HTERT RPE-1 (cell line): ENCODE measurements around the gene RGS3.

Experiments used
- in situ Hi-C: fragments of 300-500 bp; cut with MboI; formaldehyde crosslinking; loops from 4 replicates; pipeline ENCODE4 v1.14.3; 2020; ENCODE audit warnings: low sequenced_read_pairs

Gene RGS3

GRCh38 chr9:113464286-113464660 lies 746 bp downstream of the RGS3 start:
- in situ Hi-C loops = no loop called here

- in situ Hi-C loops = no loop called here
Observed at GRCh38 chr9:113465599-113466140, 2.1 kb downstream of the RGS3 start.

GRCh38 chr9:113467183-113467582 lies 3.7 kb downstream of the RGS3 start:
- in situ Hi-C loops = no loop called here

- in situ Hi-C loops = no loop called here
Observed at GRCh38 chr9:113468716-113469448, 5.4 kb downstream of the RGS3 start.

GRCh38 chr9:113471143-113471542 lies 7.6 kb downstream of the RGS3 start:
- in situ Hi-C loops = no loop called here

GRCh38 chr9:113471566-113471965 lies 8.0 kb downstream of the RGS3 start:
- in situ Hi-C loops = no loop called here

- in situ Hi-C loops = no loop called here
Observed at GRCh38 chr9:113472199-113472598, 8.7 kb downstream of the RGS3 start.

- in situ Hi-C loops = no loop called here
Observed at GRCh38 chr9:113474360-113475028, 11.0 kb downstream of the RGS3 start.

- in situ Hi-C loops = no loop called here
Observed at GRCh38 chr9:113475031-113475430, 11.5 kb downstream of the RGS3 start.

GRCh38 chr9:113475992-113476391 lies 12.5 kb downstream of the RGS3 start:
- in situ Hi-C loops = no loop called here

- in situ Hi-C loops = no loop called here
Observed at GRCh38 chr9:113476511-113476916, 13.0 kb downstream of the RGS3 start.

- in situ Hi-C loops = no loop called here
Observed at GRCh38 chr9:113477058-113477457, 13.5 kb downstream of the RGS3 start.

- in situ Hi-C loops = no loop called here
Observed at GRCh38 chr9:113477661-113478060, 14.1 kb downstream of the RGS3 start.

GRCh38 chr9:113479174-113479621 lies 15.7 kb downstream of the RGS3 start:
- in situ Hi-C loops = no loop called here

GRCh38 chr9:113480612-113481011 lies 17.1 kb downstream of the RGS3 start:
- in situ Hi-C loops = no loop called here

GRCh38 chr9:113481176-113481787 lies 17.8 kb downstream of the RGS3 start:
- in situ Hi-C loops = no loop called here

- in situ Hi-C loops = no loop called here
Observed at GRCh38 chr9:113482341-113482740, 18.8 kb downstream of the RGS3 start.

GRCh38 chr9:113482991-113483675 lies 19.6 kb downstream of the RGS3 start:
- in situ Hi-C loops = no loop called here

- in situ Hi-C loops = no loop called here
Observed at GRCh38 chr9:113483676-113484257, 20.2 kb downstream of the RGS3 start.

GRCh38 chr9:113484258-113484730 lies 20.8 kb downstream of the RGS3 start:
- in situ Hi-C loops = no loop called here

- in situ Hi-C loops = no loop called here
Observed at GRCh38 chr9:113485761-113486115, 22.2 kb downstream of the RGS3 start.
